ENCODE data around the gene BHLHA9.
"Not testable (repeated sequence)": the region's sequence is repeated elsewhere in the genome, so short reads cannot be mapped to it uniquely, and the experiment has no call there.

Gene BHLHA9
- total RNA-seq, result 0 reads per million in 2 experiments

- DNase-seq (ENCODE audit: low read depth), result no peak
Observed at GRCh38 chr17:1270210-1271029, at the start of gene BHLHA9. Gene BHLHA9, plus strand, starts transcription at chr17:1270444. Its CDS starts 120 bp downstream, at chr17:1270564.

DNA sequence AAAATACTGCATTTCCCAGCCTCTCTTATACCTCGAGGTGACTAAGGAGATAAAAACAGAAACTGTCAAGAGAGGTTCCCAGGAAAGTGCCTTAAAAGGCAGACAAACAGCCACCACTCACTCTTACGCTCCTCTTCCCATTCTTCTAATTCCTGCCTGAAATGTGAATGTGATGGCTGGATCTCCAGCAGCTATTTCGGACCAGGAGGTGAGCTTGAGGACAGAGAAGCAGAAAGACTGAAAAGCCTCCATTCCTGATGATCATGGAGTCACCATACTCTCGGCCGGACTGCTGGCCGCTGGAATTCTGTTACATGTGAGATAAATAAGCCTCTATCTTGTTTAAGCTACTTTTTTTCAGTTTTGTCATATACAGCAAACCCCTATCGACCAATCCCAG, 49.0 kb upstream of the BHLHA9 start:
- DNase-seq (ENCODE audit: low read depth), result no peak

DNA sequence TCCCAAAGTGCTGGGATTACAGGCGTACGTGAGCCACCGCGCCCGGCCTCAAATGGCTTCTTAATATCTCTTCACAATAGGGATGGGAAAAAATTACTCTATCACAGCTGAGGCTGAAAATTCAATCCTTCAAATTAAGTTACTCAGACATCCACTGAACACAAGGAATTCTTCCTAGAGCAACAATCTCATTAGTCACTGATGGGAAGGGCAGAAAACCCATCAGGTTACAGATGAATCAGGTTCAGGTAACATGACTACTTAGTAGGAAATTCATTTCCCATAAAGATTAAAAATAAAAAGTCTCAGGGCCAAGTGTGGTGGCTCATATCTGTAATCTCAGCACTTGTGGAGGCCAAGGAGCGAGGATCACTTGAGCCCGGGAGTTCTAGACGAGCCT, 47.9 kb upstream of the BHLHA9 start:
- no peak for DNase-seq (ENCODE audit: low read depth)

DNA sequence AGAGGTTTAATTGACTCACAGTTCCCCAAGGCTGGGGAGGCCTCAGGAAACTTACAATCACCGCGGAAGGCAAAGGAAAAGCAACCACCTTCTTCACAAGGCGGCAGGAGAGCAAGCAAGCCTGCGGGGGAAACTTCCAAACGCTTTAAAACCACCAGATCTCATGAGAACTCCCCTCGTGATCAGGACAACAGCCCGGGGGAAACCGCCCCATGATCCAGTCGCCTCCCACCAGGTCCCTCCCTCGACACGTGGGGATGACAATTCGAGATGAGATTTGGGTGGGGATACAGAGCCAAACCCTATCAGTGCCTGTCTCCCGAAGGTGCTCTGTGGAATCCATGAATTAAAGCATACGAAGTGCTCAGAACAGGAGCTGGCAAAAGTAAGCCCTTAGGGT, 46.6 kb upstream of the BHLHA9 start:
- no peak for DNase-seq (ENCODE audit: low read depth)

DNA sequence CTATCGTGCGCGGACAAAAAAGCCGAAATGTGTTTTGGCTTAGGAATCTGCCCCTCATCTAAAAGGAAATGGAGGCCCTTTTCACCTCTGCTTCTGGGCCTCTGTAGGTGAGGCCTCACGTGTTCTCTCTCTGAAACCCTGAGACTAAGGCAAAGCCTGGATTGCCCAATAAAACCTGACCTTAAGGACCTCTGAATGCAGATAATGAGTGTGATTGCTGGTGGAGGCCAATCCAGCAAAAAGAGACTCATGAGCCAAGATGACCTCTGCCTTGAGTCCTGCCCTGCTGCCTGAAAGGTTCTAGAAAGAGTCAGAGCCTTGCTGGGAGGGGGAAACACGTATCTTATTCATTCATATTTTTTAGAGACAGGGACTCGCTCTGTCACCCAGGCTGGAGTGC, 45.9 kb upstream of the BHLHA9 start:
- DNase-seq (ENCODE audit: low read depth), result no peak

- DNase-seq (ENCODE audit: low read depth), result no peak
Observed at GRCh38 chr17:1226308-1226707, 43.9 kb upstream of the BHLHA9 start.

DNA sequence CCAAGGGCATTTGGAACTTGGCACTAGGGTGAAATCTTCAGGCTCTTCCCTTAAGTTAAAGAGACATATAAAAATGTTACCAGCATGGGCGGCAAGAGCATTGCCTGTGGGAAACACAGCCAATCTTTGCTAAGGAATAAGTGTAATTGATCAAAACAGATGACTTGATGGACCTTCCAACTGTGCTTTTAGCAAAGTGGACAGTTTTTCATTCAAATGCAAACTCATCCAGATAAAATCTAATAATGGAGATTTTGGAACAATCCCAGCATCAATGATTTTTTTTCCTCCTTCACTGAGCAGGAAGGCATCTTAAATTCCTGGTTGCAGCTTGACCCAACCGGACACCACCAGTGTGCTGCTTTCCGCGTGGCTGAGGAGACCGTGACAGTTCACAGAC, 42.9 kb upstream of the BHLHA9 start:
- DNase-seq (ENCODE audit: low read depth), result no peak

- no peak for DNase-seq (ENCODE audit: low read depth)
Observed at GRCh38 chr17:1227917-1228780, 42.1 kb upstream of the BHLHA9 start.

DNA sequence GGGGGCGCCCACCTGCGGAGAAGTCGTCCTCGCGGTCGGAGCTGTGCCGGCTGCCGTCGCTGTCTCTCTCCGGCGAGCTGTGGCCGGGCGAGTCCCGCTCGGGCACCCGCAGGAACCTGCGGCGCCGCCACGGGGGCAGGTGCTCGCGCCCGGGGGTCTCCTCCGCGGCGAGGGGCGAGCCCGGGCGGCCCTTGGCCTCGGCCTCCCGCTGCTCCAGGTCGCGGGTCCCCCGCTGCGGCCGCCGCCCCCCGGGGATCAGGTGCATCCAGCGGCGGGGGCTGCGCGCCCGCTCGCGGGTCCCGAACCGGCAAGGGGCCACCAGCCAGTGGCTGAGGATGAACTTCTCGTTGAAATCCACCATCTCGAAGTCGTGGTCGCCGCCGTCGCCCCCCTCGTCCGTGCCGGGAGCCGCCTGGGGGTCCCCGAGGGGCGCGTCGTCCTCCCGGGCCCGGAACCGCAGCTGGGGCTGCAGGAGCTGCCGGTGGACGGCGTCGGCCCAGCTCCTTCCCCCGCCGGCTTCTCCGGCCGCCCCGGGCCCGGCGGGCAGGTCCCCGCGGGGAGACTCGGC, 41.4 kb upstream of the BHLHA9 start:
- DNase-seq (ENCODE audit: low read depth), result no peak

- DNase-seq (ENCODE audit: low read depth), result peak; percentile 6
Observed at GRCh38 chr17:1229349-1229899, 40.8 kb upstream of the BHLHA9 start.

- no peak for DNase-seq (ENCODE audit: low read depth)
Observed at GRCh38 chr17:1229900-1230501, 40.2 kb upstream of the BHLHA9 start.

DNA sequence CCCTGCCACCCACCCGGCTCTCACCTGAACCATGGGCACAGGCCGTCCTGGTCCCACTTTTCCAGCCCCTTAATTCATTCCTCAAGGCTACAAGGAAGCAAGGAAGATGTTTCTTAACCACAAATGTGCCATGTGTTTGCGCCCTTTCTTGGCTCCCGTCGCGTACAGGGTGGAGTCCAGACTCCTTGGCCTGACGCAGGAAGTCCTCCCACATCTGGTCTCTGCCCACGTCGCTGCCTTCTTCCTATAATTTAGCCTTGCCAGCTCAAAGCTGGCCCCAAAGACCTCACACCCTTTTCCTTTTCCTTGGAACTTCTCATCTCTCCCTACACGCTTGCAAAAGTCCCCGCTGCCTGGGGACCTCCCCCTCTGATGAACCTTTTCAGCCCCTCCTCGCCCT, 38.8 kb upstream of the BHLHA9 start:
- no peak for DNase-seq (ENCODE audit: low read depth)

DNA sequence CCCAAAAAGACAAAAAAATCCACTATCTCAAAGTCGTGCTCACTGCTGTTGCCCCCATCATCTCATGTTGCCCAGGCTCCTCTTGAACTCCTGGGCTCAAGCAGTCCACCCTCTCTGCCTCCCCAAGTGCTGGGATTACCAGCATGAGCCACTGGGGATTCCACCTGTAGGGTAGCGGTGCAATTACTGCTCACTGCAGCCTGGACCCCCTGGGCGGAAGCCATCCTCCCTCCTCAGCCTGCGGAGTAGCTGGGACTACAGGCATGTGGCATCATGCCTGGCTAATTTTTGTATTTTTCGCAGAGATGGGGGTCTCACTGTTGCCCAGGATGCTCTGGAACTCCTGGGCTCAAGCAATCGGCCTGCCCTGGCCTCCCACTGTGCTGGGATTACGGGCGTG, 37.9 kb upstream of the BHLHA9 start:
- DNase-seq (ENCODE audit: low read depth), result no peak

GRCh38 chr17:1232786-1233185, 37.5 kb upstream of the BHLHA9 start:
- no peak for DNase-seq (ENCODE audit: low read depth)

- DNase-seq (ENCODE audit: low read depth), result no peak
Observed at GRCh38 chr17:1234455-1234854, 35.8 kb upstream of the BHLHA9 start.

DNA sequence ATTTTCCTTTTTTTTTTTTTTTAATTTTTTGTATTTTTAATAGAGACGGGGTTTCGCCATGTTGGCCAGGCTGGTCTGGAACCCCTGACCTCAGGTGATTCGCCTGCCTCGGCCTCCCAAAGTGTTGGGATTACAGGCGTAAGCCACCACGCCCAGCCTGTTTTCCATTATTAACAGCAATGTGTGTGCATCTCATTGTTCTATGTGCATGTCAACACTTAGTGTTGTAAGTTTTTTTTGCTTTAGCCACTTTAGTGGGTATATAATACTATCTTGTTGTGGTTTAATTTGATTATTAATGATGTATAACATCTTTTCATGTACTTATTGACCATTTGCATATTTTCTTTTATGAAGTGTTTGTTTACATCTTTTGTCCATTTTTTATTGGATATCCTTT, 32.8 kb upstream of the BHLHA9 start:
- DNase-seq (ENCODE audit: low read depth), result no peak

- DNase-seq (ENCODE audit: low read depth), result no peak
Observed at GRCh38 chr17:1239210-1239609, 31.0 kb upstream of the BHLHA9 start.

DNA sequence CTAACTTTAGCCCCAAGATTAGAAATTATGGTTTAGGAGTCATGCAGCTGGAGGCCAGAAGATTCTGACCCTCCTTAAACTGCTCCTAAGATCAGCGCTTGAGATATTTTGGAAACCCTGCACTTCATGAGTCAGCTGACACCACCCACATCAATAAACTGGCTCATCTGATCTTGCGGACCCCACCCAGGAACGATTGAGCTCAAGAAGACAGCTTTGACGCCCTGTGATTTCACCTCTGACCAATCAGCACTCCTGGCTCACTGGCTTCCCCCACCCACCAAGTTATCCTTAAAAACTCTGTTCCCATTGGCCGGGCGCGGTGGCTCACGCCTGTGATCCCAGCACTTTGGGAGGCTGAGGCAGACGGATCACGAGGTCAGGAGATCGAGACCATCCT, 29.8 kb upstream of the BHLHA9 start:
- not testable (repeated sequence) for DNase-seq (ENCODE audit: low read depth)

DNA sequence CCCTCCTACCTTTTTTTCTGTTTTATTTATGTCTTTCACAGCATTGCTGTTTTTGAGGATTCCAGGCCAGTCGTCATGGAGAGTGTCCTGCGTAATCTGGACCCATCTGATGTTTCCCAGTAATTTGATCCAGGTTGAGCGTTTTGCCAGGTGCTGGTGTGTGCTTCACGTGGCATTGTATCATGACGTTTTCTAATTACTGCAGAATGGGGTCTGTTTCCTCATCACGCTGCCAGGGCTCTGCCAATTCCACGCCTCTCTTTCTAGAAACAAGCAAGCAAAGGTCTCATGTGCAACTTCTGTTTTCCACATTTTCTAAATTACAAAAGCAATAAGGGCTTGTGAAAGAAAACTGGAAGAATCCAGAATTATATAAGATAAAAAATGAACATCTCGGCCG, 28.3 kb upstream of the BHLHA9 start:
- no peak for DNase-seq (ENCODE audit: low read depth)

DNA sequence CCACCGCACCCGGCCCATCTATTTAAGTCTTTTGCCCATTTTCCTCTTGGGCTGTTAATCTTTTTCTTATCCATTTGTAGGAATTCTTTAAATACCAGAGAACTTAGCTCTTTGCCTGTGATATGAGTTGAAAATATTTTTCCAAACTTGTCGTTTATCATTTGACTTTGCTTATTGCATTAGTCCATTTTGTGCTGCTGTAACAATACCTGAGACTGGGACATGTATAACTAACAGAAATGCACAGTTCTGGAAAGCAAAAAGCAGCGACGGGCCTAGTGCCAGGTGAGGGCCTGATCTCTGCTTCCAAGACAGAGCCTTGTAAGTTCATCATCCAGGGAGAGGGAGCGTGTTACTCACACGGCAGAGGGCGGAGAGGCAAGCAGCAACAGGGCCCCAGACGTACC, 25.6 kb upstream of the BHLHA9 start:
- no peak for DNase-seq (ENCODE audit: low read depth)

DNA sequence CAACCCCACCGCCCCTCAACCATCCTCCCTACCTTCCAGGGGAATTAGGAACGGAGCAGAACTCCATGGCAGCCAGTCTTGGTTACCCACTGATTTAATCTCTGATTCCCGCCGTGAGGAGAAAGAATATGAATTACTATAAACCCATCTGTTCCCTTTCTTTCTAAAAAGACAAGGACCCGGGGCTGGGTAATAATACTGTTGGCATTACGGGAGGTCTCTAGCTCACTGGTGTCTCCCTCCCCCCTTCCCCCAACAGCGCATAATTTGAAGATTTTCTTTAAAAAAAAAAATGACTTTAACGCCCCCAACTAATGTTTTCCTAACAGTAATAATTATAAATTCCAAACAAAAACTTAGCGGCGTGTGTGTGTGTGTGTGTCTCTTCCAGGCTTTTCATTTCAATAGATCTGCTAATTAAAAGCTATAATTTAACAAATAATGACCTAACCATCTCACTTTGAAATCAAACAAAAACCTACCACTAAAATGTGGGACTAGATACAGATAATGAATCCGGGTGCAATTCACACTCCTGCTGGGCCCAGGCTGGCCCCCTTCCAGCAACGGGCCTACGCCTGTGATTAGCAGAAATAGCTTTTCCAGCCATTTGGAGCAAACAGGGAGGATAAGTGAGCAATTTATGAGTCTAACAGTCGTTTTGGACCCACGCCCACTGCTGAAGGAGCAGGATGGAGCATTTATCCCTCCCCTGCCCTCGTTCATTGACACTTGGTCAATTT, 18.2 kb upstream of the BHLHA9 start:
- DNase-seq (ENCODE audit: low read depth), result no peak

All from T follicular helper cell (primary cell).